Activated gamma-delta T cell (primary cell): ENCODE measurements around the gene GYPC.
"Not testable (repeated sequence)": the region's sequence is repeated elsewhere in the genome, so short reads cannot be mapped to it uniquely, and the experiment has no call there.

Experiments used
- DNase-seq: peaks from one replicate; lab custom pipeline; 2025; lab: John Stamatoyannopoulos, UW

The GYPC gene

GRCh38 chr2:126671488-126671887, 15.5 kb downstream of the GYPC start:
- DNase-seq: no peak

GRCh38 chr2:126672980-126673605, 17.1 kb downstream of the GYPC start:
- DNase-seq: no peak

GRCh38 chr2:126674075-126674744, 18.3 kb downstream of the GYPC start:
- no peak for DNase-seq

DNA sequence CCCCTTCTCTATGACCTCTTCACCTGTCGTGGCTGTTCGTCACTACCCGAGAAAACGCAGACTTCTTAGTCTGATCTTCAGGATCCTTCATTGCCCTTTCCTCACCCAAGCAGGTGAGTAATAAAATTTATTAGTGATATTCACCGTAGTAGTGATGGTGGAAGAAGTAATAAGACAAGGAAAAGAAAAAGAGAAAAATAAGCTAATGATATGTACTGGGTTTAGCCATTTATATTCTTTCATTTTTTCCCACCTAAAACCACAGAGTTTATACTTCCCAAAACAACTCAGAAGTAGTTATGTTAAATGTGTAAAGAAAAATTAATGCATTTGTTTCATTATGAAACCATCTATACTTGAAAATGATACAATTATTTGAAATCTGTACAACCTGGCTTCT, 19.7 kb downstream of the GYPC start:
- no peak for DNase-seq

DNA sequence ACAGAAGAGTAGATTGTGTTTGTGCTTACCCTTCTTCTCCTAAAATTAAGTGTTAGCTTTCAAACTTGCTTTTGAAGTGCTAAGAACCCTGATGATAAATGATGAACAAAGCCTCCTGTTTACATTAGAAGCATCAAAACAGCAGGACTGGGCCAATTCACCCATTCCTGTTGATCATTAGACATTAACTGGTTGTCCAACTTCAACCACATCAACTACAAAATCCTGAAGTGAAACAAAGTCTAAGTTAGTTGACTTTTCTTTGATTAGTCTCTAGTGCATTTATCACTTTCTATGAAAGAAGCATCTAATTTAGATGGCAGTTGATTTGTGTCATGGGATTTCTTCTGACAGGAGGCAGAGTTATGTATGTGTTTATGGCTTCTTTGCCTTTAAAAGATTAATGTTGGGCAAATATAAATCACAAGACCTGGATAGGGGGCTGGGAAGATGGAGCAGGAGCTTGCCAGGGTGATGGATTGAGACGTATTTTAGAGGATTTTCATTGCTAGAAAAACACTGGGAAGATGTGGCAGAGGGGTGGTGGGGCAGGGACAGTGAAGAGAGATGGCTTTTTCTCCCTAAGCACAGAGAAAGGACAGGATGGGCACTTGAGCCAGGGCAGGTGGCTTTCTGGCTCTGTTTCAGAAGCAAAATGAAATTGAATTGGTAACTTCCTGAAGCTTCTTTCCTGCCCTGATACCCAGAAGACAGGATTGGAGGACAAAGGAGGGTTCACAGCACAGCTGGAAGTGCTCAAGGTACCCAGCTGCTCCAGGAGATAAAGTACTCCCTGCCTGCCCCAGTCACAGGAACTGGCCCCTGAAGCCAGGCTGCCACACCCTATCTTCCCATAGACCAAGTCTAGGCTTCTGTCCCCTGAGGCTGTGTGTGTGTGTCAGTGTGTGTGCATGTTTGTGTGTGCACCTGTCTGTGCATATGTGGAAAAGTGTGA, 20.5 kb downstream of the GYPC start:
- no peak for DNase-seq

DNA sequence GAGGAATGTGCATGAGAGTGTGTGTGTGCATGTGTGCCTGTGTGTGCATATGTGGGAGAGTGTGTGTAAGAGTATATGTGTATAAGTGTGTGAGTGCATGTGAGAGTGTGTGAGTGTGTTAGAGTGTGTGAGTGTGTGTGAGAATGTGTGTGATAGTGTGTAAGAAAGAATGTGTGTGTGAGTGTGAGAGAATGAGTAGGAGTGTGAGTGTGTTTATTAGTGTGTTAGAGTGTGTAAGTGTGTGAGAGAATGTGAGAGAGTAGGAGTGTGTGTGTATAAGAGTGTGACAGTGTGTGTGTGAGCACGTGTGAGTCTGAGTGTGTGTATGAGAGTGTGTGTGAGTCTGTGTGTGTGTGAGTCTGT, 21.2 kb downstream of the GYPC start:
- no peak for DNase-seq

GRCh38 chr2:126678269-126679065, 22.5 kb downstream of the GYPC start:
- DNase-seq: no peak

DNA sequence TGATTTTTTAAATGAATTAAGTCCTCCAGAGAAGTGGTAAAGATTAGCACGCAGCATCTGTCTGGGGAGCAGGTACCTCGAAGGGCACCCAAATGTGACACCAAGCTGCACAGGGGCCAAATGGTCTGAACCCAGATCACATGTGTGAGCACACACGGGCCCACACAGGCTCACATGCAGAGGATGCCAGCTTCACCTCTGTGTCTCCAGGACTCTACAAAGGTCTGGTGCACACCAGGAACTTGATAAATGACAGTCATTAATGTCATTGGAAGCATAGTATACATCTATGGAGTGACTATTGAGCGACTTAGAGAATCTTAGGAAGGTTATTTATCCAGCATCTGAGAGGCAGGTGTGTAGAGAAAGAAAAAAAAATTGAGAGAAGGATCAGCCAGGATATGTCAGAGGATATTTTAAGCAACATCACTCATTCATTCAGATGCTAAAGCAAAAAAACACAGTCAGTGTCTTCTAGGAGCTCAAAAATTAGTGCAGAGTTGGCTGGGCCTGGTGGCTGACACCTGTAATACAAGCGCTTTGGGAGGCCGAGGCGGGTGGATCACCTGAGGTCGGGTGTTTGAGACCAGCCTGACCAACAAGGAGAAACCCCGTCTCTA, 23.2 kb downstream of the GYPC start:
- DNase-seq: no peak

DNA sequence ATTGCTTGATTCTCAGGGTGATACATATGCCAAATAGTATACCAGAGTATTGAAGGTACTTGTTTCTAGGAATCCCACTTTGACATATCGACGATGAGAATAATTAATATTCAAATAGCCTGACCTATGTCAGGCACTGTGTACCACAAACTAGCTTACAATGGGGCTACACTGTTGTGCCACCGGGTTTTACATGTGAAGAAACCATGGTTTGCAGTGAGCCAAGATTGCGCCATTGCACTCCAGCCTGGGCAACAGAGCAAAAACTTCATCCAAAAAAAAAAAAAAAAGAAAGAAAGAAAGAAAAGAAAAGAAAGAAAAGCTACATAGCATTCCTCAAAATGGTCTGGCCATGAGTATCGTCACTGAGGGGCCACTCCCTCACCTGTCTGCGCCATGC, 25.5 kb downstream of the GYPC start:
- DNase-seq: no peak

- DNase-seq: no peak
These were observed 29.7 kb downstream of the GYPC start for GRCh38 chr2:126685629-126686028.

DNA sequence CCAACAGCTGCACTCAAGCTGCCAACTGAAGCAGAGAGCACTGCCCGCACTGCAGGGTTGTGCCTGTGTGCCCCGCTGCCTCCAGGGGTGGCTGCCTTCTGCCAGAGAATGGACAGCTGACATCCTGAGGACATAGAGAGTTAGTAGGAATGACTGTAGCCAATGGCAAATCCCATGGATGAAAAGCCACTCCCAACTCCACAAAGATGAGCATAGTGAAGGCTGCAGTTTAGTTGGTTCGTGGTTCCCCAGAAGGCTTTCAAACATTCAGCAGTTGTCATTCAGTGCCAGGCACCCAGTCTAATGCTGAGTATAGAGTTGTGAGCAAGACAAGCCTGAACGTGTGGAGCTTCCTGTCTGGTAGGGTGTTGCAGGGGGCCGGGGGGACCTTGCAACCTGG, 30.3 kb downstream of the GYPC start:
- DNase-seq: no peak

DNA sequence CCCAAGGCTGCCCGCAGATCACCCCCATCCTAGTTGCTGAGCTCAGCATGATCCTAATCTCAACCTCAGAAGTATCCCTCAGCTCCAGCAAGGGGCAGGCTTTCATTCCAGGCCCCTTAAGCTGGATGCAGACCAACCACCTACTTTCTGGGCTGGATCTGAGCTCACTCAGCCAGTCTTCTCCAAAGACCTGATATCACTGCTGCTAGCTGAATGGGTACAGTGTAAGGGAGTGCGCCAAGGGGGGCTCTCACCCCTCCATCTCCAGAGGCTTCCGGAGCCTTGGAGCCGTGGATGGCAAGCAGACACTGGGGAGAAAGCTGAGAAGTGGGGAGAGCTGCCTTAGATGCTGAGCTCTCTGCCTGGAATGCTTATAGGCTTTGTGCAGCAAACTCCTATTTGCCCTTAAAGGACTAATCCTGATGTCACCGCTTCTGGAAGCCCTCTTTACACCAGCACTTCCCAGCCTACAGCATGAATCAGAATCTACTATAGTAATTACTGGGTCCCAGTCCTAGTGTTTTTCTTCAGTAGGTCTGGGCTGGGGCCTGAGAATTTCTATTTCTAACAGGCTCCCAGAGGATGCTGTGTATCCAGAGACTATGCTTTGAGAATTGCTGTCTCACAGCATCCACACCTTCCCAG, 31.0 kb downstream of the GYPC start:
- no peak for DNase-seq

- DNase-seq: no peak
These were observed 31.5 kb downstream of the GYPC start for GRCh38 chr2:126687503-126687902.

DNA sequence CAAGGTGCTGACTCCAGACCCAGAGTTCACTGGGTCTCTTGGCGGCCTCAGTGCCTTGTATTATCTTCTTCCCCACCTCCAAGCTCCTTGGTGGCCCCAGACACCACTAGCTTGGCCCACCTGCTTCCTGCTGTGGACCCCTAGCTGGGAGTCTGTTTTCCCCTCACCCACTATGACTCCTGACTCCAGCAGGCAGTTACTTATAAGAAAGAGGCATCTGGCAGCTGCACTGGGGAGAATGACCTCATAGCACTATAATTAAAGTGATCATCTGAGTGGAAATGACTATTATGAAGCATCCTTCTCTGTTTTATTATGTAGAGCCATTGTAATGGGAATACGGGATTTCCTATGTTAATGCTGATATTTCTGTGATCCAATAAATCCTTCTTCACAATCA, 32.6 kb downstream of the GYPC start:
- not testable (repeated sequence) for DNase-seq

- not testable (repeated sequence) for DNase-seq
These were observed 36.3 kb downstream of the GYPC start for GRCh38 chr2:126692241-126692640.

GRCh38 chr2:126692934-126693592, 37.1 kb downstream of the GYPC start:
- DNase-seq: not testable (repeated sequence)

DNA sequence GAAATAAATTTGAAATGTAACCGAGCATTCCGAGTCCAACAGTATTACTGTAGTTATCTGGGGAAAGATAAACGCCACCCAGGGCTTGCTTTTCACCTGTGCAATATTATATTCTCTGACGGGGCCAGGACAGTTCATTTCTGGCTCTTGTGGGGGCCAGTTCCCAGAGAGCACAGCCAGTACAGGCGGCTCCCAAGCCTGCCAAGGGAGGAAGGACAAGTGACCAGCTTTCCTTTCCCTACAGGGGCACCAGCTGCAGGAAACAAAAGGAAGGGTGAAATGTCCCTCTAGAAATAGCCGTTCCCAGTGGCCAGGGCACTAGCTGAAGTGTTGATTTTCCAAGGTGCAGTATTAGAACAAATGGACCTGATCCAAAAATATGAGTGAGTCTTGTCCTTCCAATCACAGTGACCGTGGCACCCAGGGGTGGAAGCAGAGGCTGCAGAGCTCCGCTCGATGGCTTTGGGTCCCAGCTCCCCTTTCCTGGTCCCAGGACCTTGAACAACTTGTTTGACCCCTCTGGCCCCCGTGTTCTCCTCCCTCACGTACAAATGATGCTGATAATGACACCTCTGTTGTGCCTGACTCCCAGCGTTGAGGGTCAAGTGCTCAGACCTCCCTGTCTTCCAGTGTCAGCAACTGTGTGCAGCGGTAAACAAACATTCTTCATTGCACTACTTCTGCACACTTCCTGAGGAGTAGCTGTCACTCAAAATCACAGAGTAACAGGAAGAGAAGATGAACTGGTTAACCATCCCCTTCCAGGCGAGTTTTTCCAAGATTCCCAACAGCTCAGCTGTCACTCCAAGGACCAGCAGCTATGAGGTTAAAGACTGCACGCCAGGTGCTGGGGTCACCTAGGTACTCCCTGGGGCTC, 40.9 kb downstream of the GYPC start:
- no peak for DNase-seq

DNA sequence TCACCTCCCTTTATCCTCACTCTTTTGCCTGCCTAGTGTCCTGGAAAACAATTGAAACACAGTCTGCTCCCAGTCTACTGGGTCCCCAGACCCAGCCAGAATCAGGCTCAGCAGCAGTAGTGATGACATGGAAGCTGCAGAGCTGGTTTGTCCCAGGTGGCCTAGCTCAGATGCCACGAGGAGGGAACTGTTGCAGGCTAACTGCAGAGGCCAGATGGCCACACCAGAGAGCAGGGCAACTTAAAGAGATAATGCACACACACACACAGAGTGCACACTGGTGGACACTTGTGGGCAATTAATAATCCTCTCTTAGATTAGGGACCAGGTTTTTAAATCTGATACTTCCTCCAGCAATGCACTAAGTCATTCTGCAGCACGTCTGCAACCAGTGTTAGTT, 42.4 kb downstream of the GYPC start:
- no peak for DNase-seq

DNA sequence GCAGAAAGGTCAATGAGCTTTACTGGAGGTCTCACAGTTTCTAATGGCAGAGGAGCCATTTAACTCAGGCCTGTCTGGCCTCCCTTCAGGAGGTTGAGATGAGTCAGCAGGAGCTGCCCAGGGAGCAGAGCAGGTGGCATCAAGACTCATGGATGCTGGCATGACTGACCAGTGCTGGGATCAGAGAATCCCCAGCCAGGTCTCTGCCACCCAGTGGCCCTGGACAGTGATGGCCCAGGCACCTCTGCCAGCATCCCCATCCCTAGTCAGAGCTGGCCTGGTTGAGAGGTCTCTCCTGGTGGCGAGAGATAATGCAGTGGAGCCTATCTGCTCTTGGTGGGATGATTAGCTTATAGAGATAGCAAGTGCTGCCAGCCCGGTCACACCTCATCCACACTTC, 43.1 kb downstream of the GYPC start:
- DNase-seq: no peak
